Adrenal gland (tissue), 12 donors: ENCODE measurements around the gene GPATCH8. TPM values are rescaled to one million over a fixed set of nuclear protein-coding genes. Genes with fewer than 3 reads are reported as not detected.

ENCODE experiments used
- DNase-seq, 7 donors: peaks; one replicate each; pipeline ENCODE4 v3.0.0-alpha.2; 2019 to 2020
- H3K27ac ChIP-seq, 5 donors: fragments of 200-600 bp; sonication (generic) in 4 of 5; 1 replicate in 3 of 5; 2 replicates in 2 of 5; pipeline versions ENCODE4 v1.5.1 to v1.8.0; 2016 to 2020; ENCODE audit warnings: mild to moderate bottlenecking in 1 of 5
- H3K27me3 ChIP-seq: fragments of 200-600 bp; 2 replicates; pipeline ENCODE4 v1.8.0; 2021
- H3K36me3 ChIP-seq, 2 donors: fragments of 200-600 bp; replicated peaks in 1 of 2; 1 replicate in 1 of 2; 2 replicates in 1 of 2; pipeline versions ENCODE4 v1.5.1 to v1.8.0; 2018 to 2022
- H3K4me1 ChIP-seq, 2 donors: fragments of 200-600 bp; replicated peaks in 1 of 2; 1 replicate in 1 of 2; 2 replicates in 1 of 2; pipeline versions ENCODE4 v1.5.1 to v1.8.0; 2018 to 2021
- H3K4me3 ChIP-seq, 4 donors: fragments of 200-600 bp; sonication (generic) in 3 of 4; one replicate each; pipeline ENCODE4 v1.5.1; 2016 to 2018
- H3K9me3 ChIP-seq, 3 donors: fragments of 200-600 bp; sonication (generic) in 1 of 3; replicated peaks in 1 of 3; 1 replicate in 2 of 3; 2 replicates in 1 of 3; pipeline versions ENCODE4 v1.5.1 to v1.8.0; 2016 to 2021
- CTCF ChIP-seq, 6 experiments: fragments of 450-650 bp in 4 of 6; fragments of 200-600 bp in 2 of 6; sonication (generic) in 1 of 6; IDR thresholded peaks; 1 replicate in 5 of 6; 2 replicates in 1 of 6; pipeline versions ENCODE4 v1.5.1 to v1.8.0; 2016 to 2021; ENCODE audit warnings: antibody characterized with exemption in 6 of 6, mild to moderate bottlenecking in 2 of 6, moderate library complexity in 1 of 6
- POLR2A ChIP-seq, 2 donors: fragments of 450-650 bp; IDR thresholded peaks; one replicate each; pipeline ENCODE4 v1.6.1; 2017; ENCODE audit warnings: antibody characterized with exemption in 2 of 2, mild to moderate bottlenecking in 2 of 2, moderate library complexity in 1 of 2
- WGBS, 4 donors: extraction: QIAGEN DNeasy Blood & Tissue Kit in 2 of 4; methylation state at CpG; one replicate each; pipeline versions ENCODE4 v1.1.5 to v1.1.7; 2013 to 2017; 5-methylcytosine and 5-hydroxymethylcytosine counted together
- intact Hi-C, 2 donors: fragments of 100-400 bp; cut with DNase I; formaldehyde crosslinking; loops; one replicate each; pipeline versions ENCODE4 v1.14.1 to v1.15.0; 2022 to 2023
- polyA plus RNA-seq, 3 donors: library from polyadenylated mRNA; stranded (reverse); fragments of 200-250 nt in 2 of 3; fragments of 350-450 nt in 1 of 3; fragmentation: Illumina TruSeq in 1 of 3; extraction: RNeasy Lipid Tissue Mini Kit (QIAGEN cat#74804) in 1 of 3; gene quantifications; one replicate each; pipeline ENCODE4 v1.2.3, GENCODE V29; 2013 to 2014
- total RNA-seq, 9 donors: library from RNA; depleted of rRNA in 4 of 9; stranded (reverse); fragments of >200 nt in 4 of 9; fragments of 120-200 nt in 1 of 9; fragmentation: NEBNext Ultra II Directional in 1 of 9; extraction: Animal tissue kit (Norgen Biotek cat#: 25700) in 1 of 9; gene quantifications; one replicate each; pipeline versions ENCODE4 v1.1.0 to v1.2.4, GENCODE V29; 2013 to 2023
- donor health status: healthy with polysubstance abuse.
- donor health status: Bipolar disorder and iron deficiency.
- donor health status: DM: yes; HTN: yes; CAD: no.
- donor health status: DM: no; HTN: no; CAD: no.
- donor health status: DM: no; HTN: no; CAD: no.
- donor health status: DM: yes; HTN: yes; CAD: no.

The GPATCH8 gene
- total and polyA plus RNA-seq, 12 donors = 7.2 to 33.6 (median 28.8) TPM

- DNase-seq = no peak
- no peaks in the 10 kb centered on the region for H3K27me3 ChIP-seq
- H3K36me3 ChIP-seq = no peaks in the 10 kb centered on the region
- TF ChIP-seq CTCF (IDR thresholded peaks at IDR 0.05) (no peak), POLR2A (IDR thresholded peaks at IDR 0.05) (no peak)
- H3K4me1 ChIP-seq = no peaks in the 10 kb centered on the region
- H3K9me3 ChIP-seq = no peaks in the 10 kb centered on the region
- WGBS, 4 donors = 80 to 90% (median 88%) methylated on average over 6 to 10 of the region's 10 CpGs; no CpG with 5 or more reads in 1 of the 4 donors
- intact Hi-C loops = no loop called here
- H3K4me3 ChIP-seq = no peak overlapping the region
- H3K27ac ChIP-seq = no peak overlapping the region
Observed at GRCh38 chr17:44379887-44380286, 123.3 kb downstream of the GPATCH8 start.

GRCh38 chr17:44378171-44378705 lies 125.0 kb downstream of the GPATCH8 start:
- 83 to 92% (median 87%) methylated on average over 12 to 14 of the region's 14 CpGs for WGBS, 4 donors
- Histone ChIP-seq H3K4me1 (no peaks in the 10 kb centered on the region), H3K9me3 (no peaks in the 10 kb centered on the region), H3K36me3 (no peaks in the 10 kb centered on the region), H3K27me3 (no peaks in the 10 kb centered on the region), H3K27ac (no peak overlapping the region), H3K4me3 (no peak overlapping the region)
- no peak for TF ChIP-seq POLR2A (IDR thresholded peaks at IDR 0.05)
- no peak for DNase-seq
- intact Hi-C loops = no loop called here

GRCh38 chr17:44376779-44377178 lies 126.4 kb downstream of the GPATCH8 start:
- WGBS, 4 donors = 51 to 83% (median 77%) methylated on average over 6 to 12 of the region's 12 CpGs
- no peak for DNase-seq
- TF ChIP-seq CTCF (IDR thresholded peaks at IDR 0.05) = no peak
- no peak for TF ChIP-seq POLR2A (IDR thresholded peaks at IDR 0.05)
- Histone ChIP-seq H3K9me3 (no peaks in the 10 kb centered on the region), H3K36me3 (no peaks in the 10 kb centered on the region), H3K4me1 (no peaks in the 10 kb centered on the region), H3K27me3 (no peaks in the 10 kb centered on the region), H3K4me3 (no peak overlapping the region), H3K27ac (no peak overlapping the region)
- intact Hi-C loops = no loop called here

- DNase-seq = peak in 5 of 7 donors; percentile 48 to 64 (median 52)
- H3K9me3 ChIP-seq = no peaks in the 10 kb centered on the region
- H3K4me3 ChIP-seq = no peak overlapping the region
- H3K36me3 ChIP-seq = no peaks in the 10 kb centered on the region
- H3K27ac ChIP-seq = no peak overlapping the region
- intact Hi-C loops = no loop called here
- no peaks in the 10 kb centered on the region for H3K27me3 ChIP-seq
- H3K4me1 ChIP-seq = no peaks in the 10 kb centered on the region
- peak in 2 of 6 experiments; percentile 11 to 35 for TF ChIP-seq CTCF (IDR thresholded peaks at IDR 0.05)
- TF ChIP-seq POLR2A (IDR thresholded peaks at IDR 0.05) = no peak
- WGBS, 4 donors = 10 to 44% (median 15%) methylated on average over 4 to 5 of the region's 5 CpGs
Observed at GRCh38 chr17:44376124-44376523, 127.1 kb downstream of the GPATCH8 start.
